A549 treated with DMSO at 1 μM for 4 hours (cell line): ENCODE measurements around the gene CXXC1. TPM values are rescaled to one million over a fixed set of nuclear protein-coding genes. Genes with fewer than 3 reads are reported as not detected.

Source experiments
- total RNA-seq: library from RNA; stranded (reverse); fragments of 200-300 nt; extraction: Qiagen RNA extraction; gene quantifications from 5 replicates; pipeline ENCODE4 v1.2.3, GENCODE V29; 2022; ENCODE audit warnings: low read depth

Gene CXXC1
- total RNA-seq: 42.8 to 56.8 TPM (median 49.7 TPM) in 5 replicates

DNA sequence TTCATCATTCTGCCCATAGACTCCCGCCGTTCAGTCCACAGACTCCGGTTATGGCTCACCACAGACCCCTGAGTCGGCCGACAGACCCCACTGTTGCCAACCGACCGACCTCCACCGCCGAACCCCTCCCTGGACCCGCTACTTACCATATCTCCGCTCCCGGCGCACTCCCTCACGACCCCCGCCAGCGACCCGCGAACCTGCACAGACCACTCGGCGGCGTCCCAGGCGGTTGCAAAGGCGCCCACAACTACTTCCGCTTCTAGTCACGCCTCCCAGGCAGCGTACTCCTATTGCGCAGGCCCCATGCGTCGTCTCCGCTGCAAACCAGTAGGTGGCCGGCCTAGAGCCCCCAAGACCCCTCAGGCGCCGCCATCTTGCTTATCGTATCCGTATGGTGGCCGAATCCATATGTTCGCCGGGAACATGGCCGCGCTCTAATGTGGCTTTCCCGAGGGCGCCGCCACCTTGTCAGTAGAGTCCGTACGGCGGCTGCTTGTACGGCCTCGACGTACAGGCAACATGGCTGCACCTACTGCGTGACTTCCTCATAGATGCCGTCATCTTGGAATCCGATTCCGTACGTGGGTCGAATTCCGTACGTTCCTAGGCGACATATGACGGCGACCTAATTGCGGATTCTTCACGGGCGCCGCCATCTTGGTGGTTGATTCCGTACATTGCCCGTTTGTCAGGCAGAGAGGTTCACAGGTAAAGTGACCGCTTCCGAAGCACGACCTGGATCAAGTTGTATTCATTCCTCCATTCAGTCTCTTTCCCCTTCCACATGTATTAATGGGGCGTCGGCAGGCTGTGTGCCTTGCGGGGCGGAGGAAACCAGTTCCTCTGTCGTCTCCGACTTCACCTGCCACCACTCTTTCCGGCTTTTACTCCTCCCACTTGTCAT, at the start of gene CXXC1:
Gene CXXC1, minus strand, starts transcription at position 252 of the 907 bp plus-strand sequence. Its CDS starts 103 bp downstream, at position 149.

GRCh38 chr18:50281295-50281971, 6.1 kb downstream of the CXXC1 start, which contains the start of gene MBD1:
TSS of gene MBD1 (minus strand) at chr18:50281523. CDS start at chr18:50279992, 1,531 bp downstream.

GRCh38 chr18:50266248-50266704, 21.2 kb downstream of the CXXC1 start, which contains the start of gene CFAP53:
TSS of gene CFAP53 (minus strand) at chr18:50266495. CDS start at chr18:50266404, 91 bp downstream.

Other genes starting within 250 kb of the CXXC1 start
- gene MYO5B, start 92.5 kb downstream of the CXXC1 start, total RNA-seq: 12.4 to 14.9 TPM (median 13.0 TPM) in 5 replicates
- gene CFAP53, start 21.2 kb downstream of the CXXC1 start, total RNA-seq: 0.27 to 0.50 TPM (median 0.33 TPM) in 5 replicates
- gene MBD1, start 6.2 kb downstream of the CXXC1 start, total RNA-seq: 32.3 to 37.5 TPM (median 34.3 TPM) in 5 replicates
- 12.2 to 15.2 TPM (median 15.0 TPM) in 5 replicates for gene SKA1, start 87.4 kb upstream of the CXXC1 start, total RNA-seq